Osteocyte (in vitro differentiated cells): ENCODE results near the gene BMPR1A. TPM values are rescaled to one million over a fixed set of nuclear protein-coding genes. Genes with fewer than 3 reads are reported as not detected.

Experiments
- DNase-seq: peaks from one replicate; pipeline ENCODE4 v3.0.0; 2021; ENCODE audit warnings: mixed read lengths; ENCODE audit not compliant: unreplicated experiment; ENCODE audit errors: extremely low spot score
- H3K27ac Mint-ChIP-seq: one replicate; pipeline ENCODE4 v1.8.0; 2021; ENCODE audit warnings: mild to moderate bottlenecking, mixed read lengths; ENCODE audit not compliant: unreplicated experiment
- H3K27me3 Mint-ChIP-seq: one replicate; pipeline ENCODE4 v1.8.0; 2021; ENCODE audit warnings: mixed read lengths; ENCODE audit not compliant: unreplicated experiment
- H3K36me3 Mint-ChIP-seq: one replicate; pipeline ENCODE4 v1.8.0; 2021; ENCODE audit warnings: mixed read lengths; ENCODE audit not compliant: unreplicated experiment
- H3K4me1 Mint-ChIP-seq: one replicate; pipeline ENCODE4 v1.8.0; 2021; ENCODE audit warnings: mixed read lengths; ENCODE audit not compliant: unreplicated experiment
- H3K4me3 Mint-ChIP-seq: one replicate; pipeline ENCODE4 v1.8.0; 2021; ENCODE audit warnings: mild to moderate bottlenecking, moderate library complexity, mixed read lengths; ENCODE audit not compliant: unreplicated experiment
- H3K9me3 Mint-ChIP-seq: one replicate; pipeline ENCODE4 v1.8.0; 2021; ENCODE audit warnings: mixed read lengths; ENCODE audit not compliant: unreplicated experiment
- CTCF ChIP-seq: fragments of 200-600 bp; sonication (generic); IDR thresholded peaks from 2 replicates; pipeline ENCODE4 v1.5.0; 2021; ENCODE audit warnings: antibody characterized with exemption, mild to moderate bottlenecking, moderate library complexity
- total RNA-seq: library from RNA; stranded (reverse); gene quantifications from 2 replicates; pipeline ENCODE4 v1.2.1, GENCODE V29; 2021

The BMPR1A gene
- total RNA-seq, 1 donor from 2014 or later = 75.5 TPM

GRCh38 chr10:86753638-86754434 is 2.6 kb upstream of the BMPR1A start:
- no peaks in the 10 kb centered on the region for H3K9me3 Mint-ChIP-seq
- no peak for TF ChIP-seq CTCF
- H3K27me3 Mint-ChIP-seq = no peaks in the 10 kb centered on the region
- H3K4me1 Mint-ChIP-seq = peaks cover 38% of the 10 kb centered on the region
- H3K27ac Mint-ChIP-seq = peak overlapping the region; percentile 87
- peak overlapping the region; percentile 35 for H3K4me3 Mint-ChIP-seq
- DNase-seq = no peak
- H3K36me3 Mint-ChIP-seq = no peaks in the 10 kb centered on the region

GRCh38 chr10:86755454-86755739 is 1.0 kb upstream of the BMPR1A start:
- no peaks in the 10 kb centered on the region for H3K9me3 Mint-ChIP-seq
- H3K27me3 Mint-ChIP-seq = no peaks in the 10 kb centered on the region
- peaks cover 50% of the 10 kb centered on the region for H3K4me1 Mint-ChIP-seq
- H3K36me3 Mint-ChIP-seq = no peaks in the 10 kb centered on the region
- peak overlapping the region; percentile 83 for H3K4me3 Mint-ChIP-seq
- H3K27ac Mint-ChIP-seq = peak overlapping the region; percentile 87
- DNase-seq = no peak
- TF ChIP-seq CTCF = no peak

- Mint-ChIP-seq H3K4me3 (peak overlapping the region; percentile 83), H3K9me3 (no peaks in the 10 kb centered on the region), H3K27ac (peak overlapping the region; percentile 87), H3K4me1 (peaks cover 53% of the 10 kb centered on the region), H3K27me3 (no peaks in the 10 kb centered on the region), H3K36me3 (no peaks in the 10 kb centered on the region)
- no peak for TF ChIP-seq CTCF
- peak; percentile 88 for DNase-seq
These were observed 494 bp upstream of the BMPR1A start for GRCh38 chr10:86755740-86756510.

- DNase-seq = peak; percentile 85
- peaks cover 57% of the 10 kb centered on the region for H3K4me1 Mint-ChIP-seq
- peak; percentile 43 for TF ChIP-seq CTCF
These were observed 924 bp downstream of the BMPR1A start for GRCh38 chr10:86757113-86757972.

More at GRCh38 chr10:86757113-86757972, 924 bp downstream of the BMPR1A start:
- H3K27ac Mint-ChIP-seq = peak overlapping the region; percentile 93
- H3K4me3 Mint-ChIP-seq = peak overlapping the region; percentile 83
- no peaks in the 10 kb centered on the region for H3K36me3 Mint-ChIP-seq
- H3K9me3 Mint-ChIP-seq = no peaks in the 10 kb centered on the region
- no peaks in the 10 kb centered on the region for H3K27me3 Mint-ChIP-seq
